Measurements from ENCODE around the gene ZBTB8OS. TPM values are rescaled to one million over a fixed set of nuclear protein-coding genes. Genes with fewer than 3 reads are reported as not detected.
"Not testable (repeated sequence)": the region's sequence is repeated elsewhere in the genome, so short reads cannot be mapped to it uniquely, and the experiment has no call there.

The ZBTB8OS gene
- total and polyA plus RNA-seq, 2 donors (not counting 1 experiment from before 2014, with no cell fraction given) = 38.0 to 92.3 TPM

GRCh38 chr1:32676945-32677344, 26.6 kb upstream of the ZBTB8OS start:
- H3K27me3 ChIP-seq (ENCODE audit: control insufficient read depth, insufficient read depth, low read length) = no peaks in the 10 kb centered on the region
- no peaks in the 10 kb centered on the region for H3K4me1 ChIP-seq (ENCODE audit: control insufficient read depth, extremely low read depth, insufficient read depth, low read length)
- peaks cover 5% of the 10 kb centered on the region for H3K36me3 ChIP-seq (ENCODE audit: control insufficient read depth, insufficient read depth, low read length)
- no peak for TF ChIP-seq EZH2 (IDR thresholded peaks at IDR 0.05; ENCODE audit: low read length, missing control alignments)
- no peak for TF ChIP-seq CTCF (conservative IDR thresholded peaks at IDR 0.05 in 1 of 2, IDR thresholded peaks at IDR 0.05 in 1 of 2; ENCODE audit: low read depth in 1 of 2, low read length in 2 of 2)
- H3K4me2 ChIP-seq (ENCODE audit: extremely low read depth, insufficient read depth, low read length) = no peak overlapping the region
- H4K20me1 ChIP-seq (ENCODE audit: control insufficient read depth, extremely low read depth, insufficient read depth, low read length) = no peaks in the 10 kb centered on the region
- no peak for DNase-seq (ENCODE audit: low read depth in 2 of 2)
- no peaks in the 10 kb centered on the region for H3K79me2 ChIP-seq (ENCODE audit: control insufficient read depth, insufficient read depth, low read length)
- H3K4me3 ChIP-seq (replicated peaks in 1 of 4; ENCODE audit: control extremely low read depth in 1 of 4, insufficient read depth in 1 of 4, low read depth in 3 of 4, low read length in 4 of 4) = no peak overlapping the region
- H3K9me3 ChIP-seq (ENCODE audit: control insufficient read depth, insufficient read depth, low read depth, low read length) = no peaks in the 10 kb centered on the region
- H2AFZ ChIP-seq (ENCODE audit: low read length) = no peak overlapping the region
- H3K27ac ChIP-seq (ENCODE audit: insufficient read depth, low read length) = no peak overlapping the region
- no peak overlapping the region for H3K9ac ChIP-seq (ENCODE audit: insufficient read depth, low read length)

- H2AFZ ChIP-seq (ENCODE audit: low read length); H3K79me2 ChIP-seq (ENCODE audit: control insufficient read depth, insufficient read depth, low read length); H3K9me3 ChIP-seq (ENCODE audit: control insufficient read depth, insufficient read depth, low read depth, low read length); H3K4me3 ChIP-seq (replicated peaks in 1 of 4; ENCODE audit: control extremely low read depth in 1 of 4, insufficient read depth in 1 of 4, low read depth in 3 of 4, low read length in 4 of 4); H4K20me1 ChIP-seq (ENCODE audit: control insufficient read depth, extremely low read depth, insufficient read depth, low read length); H3K4me1 ChIP-seq (ENCODE audit: control insufficient read depth, extremely low read depth, insufficient read depth, low read length); H3K36me3 ChIP-seq (ENCODE audit: control insufficient read depth, insufficient read depth, low read length); H3K27me3 ChIP-seq (ENCODE audit: control insufficient read depth, insufficient read depth, low read length); DNase-seq (ENCODE audit: low read depth in 2 of 2); H3K9ac ChIP-seq (ENCODE audit: insufficient read depth, low read length); H3K27ac ChIP-seq (ENCODE audit: insufficient read depth, low read length); H3K4me2 ChIP-seq (ENCODE audit: extremely low read depth, insufficient read depth, low read length): not testable (repeated sequence)
Observed at GRCh38 chr1:32668716-32669115, 18.4 kb upstream of the ZBTB8OS start.

GRCh38 chr1:32666901-32667566, 16.7 kb upstream of the ZBTB8OS start:
- TF ChIP-seq CTCF (conservative IDR thresholded peaks at IDR 0.05 in 1 of 2, IDR thresholded peaks at IDR 0.05 in 1 of 2; ENCODE audit: low read depth in 1 of 2, low read length in 2 of 2) (no peak), EZH2 (IDR thresholded peaks at IDR 0.05; ENCODE audit: low read length, missing control alignments) (no peak)
- no peak overlapping the region for H3K9ac ChIP-seq (ENCODE audit: insufficient read depth, low read length)
- no peak overlapping the region for H3K4me2 ChIP-seq (ENCODE audit: extremely low read depth, insufficient read depth, low read length)
- H3K79me2 ChIP-seq (ENCODE audit: control insufficient read depth, insufficient read depth, low read length) = no peaks in the 10 kb centered on the region
- no peaks in the 10 kb centered on the region for H3K27me3 ChIP-seq (ENCODE audit: control insufficient read depth, insufficient read depth, low read length)
- no peak overlapping the region for H2AFZ ChIP-seq (ENCODE audit: low read length)
- H3K4me1 ChIP-seq (ENCODE audit: control insufficient read depth, extremely low read depth, insufficient read depth, low read length) = no peaks in the 10 kb centered on the region
- DNase-seq (ENCODE audit: low read depth in 2 of 2) = no peak
- H3K27ac ChIP-seq (ENCODE audit: insufficient read depth, low read length) = no peak overlapping the region
- H4K20me1 ChIP-seq (ENCODE audit: control insufficient read depth, extremely low read depth, insufficient read depth, low read length) = no peaks in the 10 kb centered on the region
- H3K4me3 ChIP-seq (replicated peaks in 1 of 4; ENCODE audit: control extremely low read depth in 1 of 4, insufficient read depth in 1 of 4, low read depth in 3 of 4, low read length in 4 of 4) = no peak overlapping the region
- no peaks in the 10 kb centered on the region for H3K9me3 ChIP-seq (ENCODE audit: control insufficient read depth, insufficient read depth, low read depth, low read length)
- H3K36me3 ChIP-seq (ENCODE audit: control insufficient read depth, insufficient read depth, low read length) = peaks cover 9% of the 10 kb centered on the region
